K562 (cell line): ENCODE data around the gene ZNF575. TPM values are rescaled to one million over a fixed set of nuclear protein-coding genes. Genes with fewer than 3 reads are reported as not detected.
A peak's percentile ranks its signal among the peaks of the same experiment; 100 is the strongest.

Experiments used
- ATAC-seq: fragments of 200-7000 bp; cut with Tn5 transposase; 3 replicates; pipeline ENCODE4 v1.9.1; 2020; ENCODE audit warnings: moderate library complexity
- BruUV-seq: library from RNA; stranded (reverse); fragments of 400-500 nt; replicated peaks from 2 replicates; lab custom pipeline; 2021; lab: Mats Ljungman, UMichigan
- CTCF ChIA-PET: fragments of 300-600 bp; formaldehyde crosslinking; extraction: SDS; loops from one replicate; lab custom pipeline; 2021; ENCODE audit warnings: low intra/inter-chr PET ratio; lab: Yijun Ruan, JAX
- POLR2A ChIA-PET: fragments of 300-600, 350-650 bp; sonication (Branson Sonifier 250); formaldehyde crosslinking; extraction: SDS; loops from one replicate; lab custom pipeline; 2021; ENCODE audit warnings: antibody characterized with exemption, inconsistent platforms; lab: Yijun Ruan, JAX
- DNase-seq, 4 experiments: peaks; one replicate each; pipeline versions ENCODE4 v3.0.0 to v3.0.0-alpha.2; 2011 to 2018; ENCODE audit warnings: low spot score in 3 of 4, mixed read lengths in 3 of 4; ENCODE audit errors: extremely low read depth in 1 of 4
- FAIRE-seq: peaks from 2 replicates; lab custom pipeline; 2011; peaks lifted over from hg19 to GRCh38; lab: Jason Lieb, UNC
- H2AFZ ChIP-seq: 2 replicates; pipeline ENCODE4 v1.6.0; 2011; ENCODE audit warnings: low read depth, low read length, control low read depth, inconsistent platforms
- H3K27ac ChIP-seq: fragments of 200-600 bp; 3 replicates; pipeline ENCODE4 v1.8.0; 2011; ENCODE audit warnings: low read depth, mild to moderate bottlenecking, control low read depth, inconsistent platforms, low read length, moderate library complexity, mixed read lengths; ENCODE audit errors: extremely low read depth
- H3K27me3 ChIP-seq, 2 experiments: fragments of 300-600 bp in 1 of 2; 2 replicates in 1 of 2; 3 replicates in 1 of 2; pipeline versions ENCODE4 v1.6.0 to v1.8.0; 2011; ENCODE audit warnings: inconsistent platforms in 2 of 2, low read length in 2 of 2, mild to moderate bottlenecking in 1 of 2, mixed read lengths in 1 of 2, moderate library complexity in 1 of 2; ENCODE audit not compliant: control insufficient read depth in 2 of 2, insufficient read depth in 2 of 2
- H3K36me3 ChIP-seq: fragments of 300-600 bp; 3 replicates; pipeline ENCODE4 v1.8.0; 2011; ENCODE audit warnings: mild to moderate bottlenecking, low read length, inconsistent platforms; ENCODE audit not compliant: control insufficient read depth, insufficient read depth
- H3K4me1 ChIP-seq, 2 experiments: fragments of 200-600 bp in 1 of 2; replicated peaks in 1 of 2; 2 replicates in 1 of 2; 3 replicates in 1 of 2; pipeline versions ENCODE4 v1.5.1 to v1.8.0; 2011; ENCODE audit warnings: inconsistent platforms in 2 of 2, low read length in 2 of 2, mild to moderate bottlenecking in 1 of 2, mixed read lengths in 1 of 2, moderate library complexity in 1 of 2; ENCODE audit not compliant: control insufficient read depth in 2 of 2, insufficient read depth in 2 of 2
- H3K4me2 ChIP-seq: 2 replicates; pipeline ENCODE4 v1.6.1; 2011; ENCODE audit warnings: low read length, control low read depth, inconsistent platforms, mixed read lengths; ENCODE audit not compliant: insufficient read depth
- H3K4me3 ChIP-seq: fragments of 200-600 bp; sonication (generic), shearing (Covaris generic); 2 replicates; pipeline ENCODE4 v1.5.1; 2016; ENCODE audit warnings: control low read depth, inconsistent platforms
- H3K79me2 ChIP-seq: fragments of 200-600 bp; 3 replicates; pipeline ENCODE4 v1.8.0; 2011; ENCODE audit warnings: low read length, inconsistent platforms; ENCODE audit not compliant: control insufficient read depth, insufficient read depth
- H3K9ac ChIP-seq, 2 experiments: 2 replicates each; pipeline versions ENCODE4 v1.6.0 to v1.6.1; 2011; ENCODE audit warnings: low read depth in 2 of 2, low read length in 2 of 2, control low read depth in 1 of 2, inconsistent platforms in 1 of 2, mild to moderate bottlenecking in 1 of 2, mixed read lengths in 1 of 2; ENCODE audit not compliant: insufficient read depth in 1 of 2
- H3K9me1 ChIP-seq: one replicate; pipeline ENCODE4 v1.6.0; 2011; ENCODE audit warnings: inconsistent platforms, mild to moderate bottlenecking, low read length, moderate library complexity; ENCODE audit not compliant: control insufficient read depth, insufficient read depth
- H3K9me3 ChIP-seq: replicated peaks from 2 replicates; pipeline ENCODE4 v1.5.1; 2011; ENCODE audit warnings: low read depth, low read length, inconsistent platforms; ENCODE audit not compliant: control insufficient read depth, insufficient read depth
- H4K20me1 ChIP-seq: replicated peaks from 2 replicates; pipeline ENCODE4 v1.6.1; 2011; ENCODE audit warnings: low read length, inconsistent platforms, mixed read lengths; ENCODE audit not compliant: control insufficient read depth, insufficient read depth
- FOS ChIP-seq: IDR thresholded peaks from 3 replicates; pipeline ENCODE4 v1.6.1; 2011; ENCODE audit not compliant: insufficient read length; ENCODE audit errors: extremely low read depth
- HNRNPL ChIP-seq: fragments of 200-400 bp; formaldehyde crosslinking; IDR thresholded peaks from 2 replicates; pipeline ENCODE4 v1.6.1; 2017; ENCODE audit warnings: low read depth, mild to moderate bottlenecking, low read length
- POLR2H ChIP-seq: IDR thresholded peaks from 2 replicates; pipeline ENCODE4 v1.6.1; 2016; ENCODE audit warnings: missing genetic modification characterization, low read depth, mild to moderate bottlenecking, control low read depth, missing compliant biosample characterization, moderate library complexity
- SMARCA4 ChIP-seq: fragments of 450-650 bp; IDR thresholded peaks from 2 replicates; pipeline ENCODE4 v1.6.1; 2016
- SRSF9 ChIP-seq: fragments of 200-400 bp; formaldehyde crosslinking; IDR thresholded peaks from 2 replicates; pipeline ENCODE4 v1.6.1; 2017; ENCODE audit warnings: low read depth, low read length, borderline replicate concordance
- ZBTB8A ChIP-seq: fragments of 450-650 bp; IDR thresholded peaks from 2 replicates; pipeline ENCODE4 v1.6.1; 2018; ENCODE audit warnings: mild to moderate bottlenecking, moderate library complexity; ENCODE audit not compliant: partially characterized antibody
- ZNF239 ChIP-seq: fragments of 250-450 bp; sonication (Bioruptor Pico); IDR thresholded peaks from 2 replicates; pipeline ENCODE4 v1.4.0; 2020; ENCODE audit warnings: mild to moderate bottlenecking
- WGBS: fragments of 100-300 bp; shearing (Covaris generic); methylation state at CpG from one replicate; pipeline ENCODE4 v1.1.6; 2016; ENCODE audit warnings: low coverage, mixed read lengths; ENCODE audit not compliant: insufficient coverage; ENCODE audit errors: missing lambda C conversion rate; 5-methylcytosine and 5-hydroxymethylcytosine counted together
- in situ Hi-C: fragments of 300-500 bp; cut with MboI; formaldehyde crosslinking; loops from 4 replicates; pipeline ENCODE4 v1.15.0; 2018; ENCODE audit warnings: inconsistent platforms, mixed read lengths
- intact Hi-C: fragments of 100-400 bp; cut with micrococcal nuclease; formaldehyde crosslinking; loops from 2 replicates; pipeline ENCODE4 v1.14.2; 2022
- polyA plus RNA-seq, 8 experiments: library from polyadenylated mRNA; depleted of rRNA in 4 of 8; stranded (reverse) in 5 of 8; unstranded in 3 of 8; fragments of >200 nt; fragmentation: Nextera tagmentation in 2 of 8; fragmentation: Illumina TruSeq in 1 of 8; extraction: Ambion mirVana in 2 of 8; extraction: Trizol in 1 of 8; gene quantifications; 2 replicates each; pipeline versions ENCODE4 v1.2.1 to v1.2.3, GENCODE V29; 2011 to 2014; ENCODE audit warnings: inconsistent platforms in 1 of 8, missing spikeins in 1 of 8
- total RNA-seq, 7 experiments: library from RNA; depleted of rRNA in 6 of 7; stranded (reverse); fragments of >200 nt in 6 of 7; fragmentation: Illumina TruSeq in 2 of 7; extraction: Trizol in 2 of 7; gene quantifications; 2 replicates each; pipeline versions ENCODE4 v1.2.1 to v1.2.3, GENCODE V29; 2011 to 2021; ENCODE audit warnings: low replicate concordance in 1 of 7
- TF ChIP-seq, protein P1 (sequence below): fragments of 450-650 bp; formaldehyde crosslinking; IDR thresholded peaks from 2 replicates; pipeline ENCODE4 v1.4.0; 2022; ENCODE audit warnings: missing genetic modification characterization

Gene ZNF575
- total and polyA plus RNA-seq, 9 of the 15 experiments (the other 6 are each of a cell fraction or from before 2014, with no cell fraction given): 0.20 to 0.98 (median 0.32) TPM; not detected in 6

DNA sequence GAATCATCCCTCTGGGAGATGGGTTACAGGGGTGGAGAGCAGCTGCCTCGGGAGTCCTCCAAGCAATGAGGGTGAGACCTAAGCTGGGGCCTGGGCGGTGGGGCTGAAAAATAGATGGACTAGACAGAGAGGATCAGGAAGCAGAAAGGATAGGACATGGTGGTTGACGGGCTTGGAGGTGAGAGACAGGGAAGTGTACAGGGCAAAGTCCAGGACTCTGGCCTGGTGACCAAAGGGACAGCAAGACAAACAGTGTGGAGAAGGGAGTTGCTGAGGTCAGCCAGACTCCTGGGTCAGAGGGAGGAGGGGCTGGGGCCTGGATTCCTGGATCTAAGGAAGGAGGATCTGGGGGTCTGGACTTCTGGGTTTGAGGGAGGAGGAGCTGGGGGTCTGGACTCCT lies 33.9 kb upstream of the ZNF575 start:
- POLR2A ChIA-PET: interaction anchor here (0.6 to 0.7 kb wide), 2 partner anchors 22 to 34 kb away, joined by 3 read pairs; partner anchors contain the start of gene ZNF575
- TF ChIP-seq ZNF239 (CRISPR knock-in tag) (no peak), POLR2H (tag) (no peak), ZBTB8A (no peak), SMARCA4 (no peak), SRSF9 (no peak), HNRNPL (no peak), FOS (no peak)
- TF ChIP-seq, protein P1, sequence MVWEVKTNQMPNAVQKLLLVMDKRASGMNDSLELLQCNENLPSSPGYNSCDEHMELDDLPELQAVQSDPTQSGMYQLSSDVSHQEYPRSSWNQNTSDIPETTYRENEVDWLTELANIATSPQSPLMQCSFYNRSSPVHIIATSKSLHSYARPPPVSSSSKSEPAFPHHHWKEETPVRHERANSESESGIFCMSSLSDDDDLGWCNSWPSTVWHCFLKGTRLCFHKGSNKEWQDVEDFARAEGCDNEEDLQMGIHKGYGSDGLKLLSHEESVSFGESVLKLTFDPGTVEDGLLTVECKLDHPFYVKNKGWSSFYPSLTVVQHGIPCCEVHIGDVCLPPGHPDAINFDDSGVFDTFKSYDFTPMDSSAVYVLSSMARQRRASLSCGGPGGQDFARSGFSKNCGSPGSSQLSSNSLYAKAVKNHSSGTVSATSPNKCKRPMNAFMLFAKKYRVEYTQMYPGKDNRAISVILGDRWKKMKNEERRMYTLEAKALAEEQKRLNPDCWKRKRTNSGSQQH (CRISPR knock-in tag): no peak

More for the DNA sequence above, 33.9 kb upstream of the ZNF575 start:
- Histone ChIP-seq H4K20me1 (no peaks in the 10 kb centered on the region), H3K4me2 (no peak overlapping the region), H2AFZ (no peak overlapping the region), H3K4me3 (no peak overlapping the region), H3K79me2 (no peaks in the 10 kb centered on the region), H3K9me3 (no peaks in the 10 kb centered on the region), H3K9me1 (no peaks in the 10 kb centered on the region), H3K27ac (no peak overlapping the region), H3K27me3 (no peaks in the 10 kb centered on the region), H3K9ac (peak overlapping the region in 1 of 2 experiments; percentile 64; a peak in 1 of 4 replicates), H3K4me1 (peaks cover 8 to 19% of the 10 kb centered on the region in 2 experiments; a peak in 4 of 5 replicates), H3K36me3 (peaks cover 3% of the 10 kb centered on the region; the same call in 1 of the 3 replicates)
- ATAC-seq (no peak), FAIRE-seq (no peak), DNase-seq (no peak)
- in situ Hi-C loops (no loop called here), intact Hi-C loops (no loop called here)
- WGBS: 37% methylated on average over 3 of the region's 3 CpGs
- CTCF ChIA-PET: no interaction called here
- BruUV-seq: no TSS peak
